Smooth muscle cell (in vitro differentiated cells): ENCODE data around the gene PDZRN4. TPM values are rescaled to one million over a fixed set of nuclear protein-coding genes. Genes with fewer than 3 reads are reported as not detected.

Experiments
- DNase-seq: peaks from one replicate; lab custom pipeline; 2025; ENCODE audit not compliant: unreplicated experiment; lab: John Stamatoyannopoulos, UW
- H2AFZ ChIP-seq: fragments of 200-600 bp; sonication (generic); 2 replicates; pipeline ENCODE4 v1.6.0; 2016; ENCODE audit warnings: antibody characterized with exemption, low read depth, mild to moderate bottlenecking
- H3F3A ChIP-seq: fragments of 200-600 bp; sonication (generic); 2 replicates; pipeline ENCODE4 v1.6.0; 2017; ENCODE audit warnings: antibody characterized with exemption, low read depth
- H3K27ac ChIP-seq: fragments of 200-600 bp; sonication (generic); 2 replicates; pipeline ENCODE4 v1.5.1; 2016; ENCODE audit warnings: low read depth, mild to moderate bottlenecking
- H3K27me3 ChIP-seq: fragments of 200-600 bp; sonication (generic); 2 replicates; pipeline ENCODE4 v1.6.1; 2016; ENCODE audit warnings: low read depth, mild to moderate bottlenecking
- H3K36me3 ChIP-seq: fragments of 200-600 bp; sonication (generic); 2 replicates; pipeline ENCODE4 v1.5.1; 2016; ENCODE audit warnings: low read depth
- H3K4me1 ChIP-seq: fragments of 200-600 bp; sonication (generic); 2 replicates; pipeline ENCODE4 v1.5.1; 2016; ENCODE audit warnings: low read depth
- H3K4me2 ChIP-seq: fragments of 200-600 bp; sonication (generic); 2 replicates; pipeline ENCODE4 v1.6.0; 2016; ENCODE audit warnings: mild to moderate bottlenecking
- H3K4me3 ChIP-seq: fragments of 200-600 bp; sonication (generic); 2 replicates; pipeline ENCODE4 v1.5.1; 2016; ENCODE audit warnings: mild to moderate bottlenecking
- H3K79me2 ChIP-seq: fragments of 200-600 bp; sonication (generic); 2 replicates; pipeline ENCODE4 v1.6.0; 2016; ENCODE audit warnings: low read depth, mild to moderate bottlenecking
- H3K9ac ChIP-seq: fragments of 200-600 bp; sonication (generic); 2 replicates; pipeline ENCODE4 v1.6.0; 2016; ENCODE audit warnings: low read depth
- H3K9me3 ChIP-seq: fragments of 200-600 bp; sonication (generic); replicated peaks from 2 replicates; pipeline ENCODE4 v1.5.1; 2016; ENCODE audit warnings: low read depth
- H4K20me1 ChIP-seq: fragments of 200-600 bp; sonication (generic); 2 replicates; pipeline ENCODE4 v1.6.0; 2016; ENCODE audit warnings: low read depth
- CTCF ChIP-seq: fragments of 200-600 bp; sonication (generic); IDR thresholded peaks from 2 replicates; pipeline ENCODE4 v1.5.1; 2017; ENCODE audit warnings: borderline replicate concordance, mild to moderate bottlenecking, antibody characterized with exemption; ENCODE audit not compliant: insufficient read depth, poor library complexity, severe bottlenecking
- WGBS: methylation state at CpG from one replicate; pipeline ENCODE4 v1.1.7; 2016; ENCODE audit warnings: low lambda C conversion rate; 5-methylcytosine and 5-hydroxymethylcytosine counted together
- polyA plus RNA-seq: library from polyadenylated mRNA; unstranded; fragments of >200 nt; fragmentation: Nextera tagmentation; extraction: Ambion mirVana; gene quantifications from 2 replicates; pipeline ENCODE4 v1.2.1, GENCODE V29; 2016
- total RNA-seq: library from RNA; depleted of rRNA; stranded (reverse); fragments of >200 nt; gene quantifications from 2 replicates; pipeline ENCODE4 v1.2.3, GENCODE V29; 2014

Gene PDZRN4
- total and polyA plus RNA-seq, 2 experiments from 2014 or later = 4.7 to 5.4 TPM

- H3K4me2 ChIP-seq = no peak overlapping the region
- H4K20me1 ChIP-seq = no peaks in the 10 kb centered on the region
- H3K36me3 ChIP-seq = no peaks in the 10 kb centered on the region
- DNase-seq = no peak
- H3K4me3 ChIP-seq = no peak overlapping the region
- H3K9me3 ChIP-seq = no peaks in the 10 kb centered on the region
- H3F3A ChIP-seq = no peaks in the 10 kb centered on the region
- no peaks in the 10 kb centered on the region for H3K27me3 ChIP-seq
- H3K4me1 ChIP-seq = no peaks in the 10 kb centered on the region
- no peak for TF ChIP-seq CTCF
- H3K79me2 ChIP-seq = no peaks in the 10 kb centered on the region
- no peak overlapping the region for H2AFZ ChIP-seq
- H3K27ac ChIP-seq = no peak overlapping the region
- H3K9ac ChIP-seq = no peak overlapping the region
Measured at GRCh38 chr12:41356181-41356580, 168.1 kb downstream of the PDZRN4 start.

GRCh38 chr12:41361738-41362137 is 173.6 kb downstream of the PDZRN4 start:
- H4K20me1 ChIP-seq = no peaks in the 10 kb centered on the region
- H3K4me1 ChIP-seq = no peaks in the 10 kb centered on the region
- no peaks in the 10 kb centered on the region for H3K27me3 ChIP-seq
- H3K27ac ChIP-seq = no peak overlapping the region
- H3F3A ChIP-seq = no peaks in the 10 kb centered on the region
- no peak for DNase-seq
- 80% methylated on average over 7 of the region's 7 CpGs for whole genome bisulfite sequencing
- TF ChIP-seq CTCF = no peak
- no peak overlapping the region for H3K9ac ChIP-seq
- H2AFZ ChIP-seq = no peak overlapping the region
- H3K36me3 ChIP-seq = no peaks in the 10 kb centered on the region
- no peaks in the 10 kb centered on the region for H3K79me2 ChIP-seq
- no peak overlapping the region for H3K4me2 ChIP-seq
- H3K9me3 ChIP-seq = no peaks in the 10 kb centered on the region
- H3K4me3 ChIP-seq = no peak overlapping the region

- Histone ChIP-seq H3K27ac (no peak overlapping the region), H3K4me3 (no peak overlapping the region), H3K27me3 (no peaks in the 10 kb centered on the region), H3K4me2 (no peak overlapping the region), H3F3A (no peaks in the 10 kb centered on the region), H3K79me2 (no peaks in the 10 kb centered on the region), H3K9ac (no peak overlapping the region), H3K36me3 (no peaks in the 10 kb centered on the region), H2AFZ (no peak overlapping the region), H4K20me1 (no peaks in the 10 kb centered on the region), H3K9me3 (no peaks in the 10 kb centered on the region), H3K4me1 (no peaks in the 10 kb centered on the region)
- TF ChIP-seq CTCF = no peak
- 54% methylated on average over 1 of the region's 1 CpG for WGBS
- no peak for DNase-seq
Measured at GRCh38 chr12:41362510-41362909, 174.4 kb downstream of the PDZRN4 start.

GRCh38 chr12:41362931-41363330 is 174.8 kb downstream of the PDZRN4 start:
- H3K4me3 ChIP-seq = no peak overlapping the region
- H2AFZ ChIP-seq = no peak overlapping the region
- DNase-seq = no peak
- no peak overlapping the region for H3K27ac ChIP-seq
- no peak overlapping the region for H3K9ac ChIP-seq
- H3K79me2 ChIP-seq = no peaks in the 10 kb centered on the region
- no peaks in the 10 kb centered on the region for H3K9me3 ChIP-seq
- H3K27me3 ChIP-seq = no peaks in the 10 kb centered on the region
- no peaks in the 10 kb centered on the region for H3F3A ChIP-seq
- H3K36me3 ChIP-seq = no peaks in the 10 kb centered on the region
- no peaks in the 10 kb centered on the region for H4K20me1 ChIP-seq
- H3K4me1 ChIP-seq = no peaks in the 10 kb centered on the region
- TF ChIP-seq CTCF = no peak
- H3K4me2 ChIP-seq = no peak overlapping the region
